HG03457 (cell line): ENCODE results near the gene SHC3.

Experiments
- ATAC-seq: cut with Tn5 transposase; IDR thresholded peaks from one replicate; pipeline ENCODE4 v1.9.1; 2021; ENCODE audit warnings: moderate number of reproducible peaks; ENCODE audit not compliant: unreplicated experiment

SHC3 gene

GRCh38 chr9:89113851-89114250 lies 64.8 kb downstream of the SHC3 start:
- no peak for ATAC-seq

- no peak for ATAC-seq
Observed at GRCh38 chr9:89112243-89112642, 66.4 kb downstream of the SHC3 start.

GRCh38 chr9:89109666-89110065 lies 69.0 kb downstream of the SHC3 start:
- no peak for ATAC-seq

GRCh38 chr9:89107406-89107805 lies 71.2 kb downstream of the SHC3 start:
- no peak for ATAC-seq

- no peak for ATAC-seq
Observed at GRCh38 chr9:89106224-89106851, 72.3 kb downstream of the SHC3 start.

GRCh38 chr9:89104821-89105220 lies 73.8 kb downstream of the SHC3 start:
- no peak for ATAC-seq

GRCh38 chr9:89097219-89097618 lies 81.4 kb downstream of the SHC3 start:
- ATAC-seq = no peak

GRCh38 chr9:89096807-89097206 lies 81.8 kb downstream of the SHC3 start:
- no peak for ATAC-seq

GRCh38 chr9:89095761-89096528 lies 82.7 kb downstream of the SHC3 start:
- no peak for ATAC-seq

- ATAC-seq = no peak
Observed at GRCh38 chr9:89093201-89093975, 85.2 kb downstream of the SHC3 start.

- no peak for ATAC-seq
Observed at GRCh38 chr9:89089176-89089575, 89.4 kb downstream of the SHC3 start.

GRCh38 chr9:89083626-89084025 lies 95.0 kb downstream of the SHC3 start:
- ATAC-seq = no peak

GRCh38 chr9:89080193-89080592 lies 98.4 kb downstream of the SHC3 start:
- no peak for ATAC-seq

GRCh38 chr9:89079391-89079790 lies 99.2 kb downstream of the SHC3 start:
- no peak for ATAC-seq

GRCh38 chr9:89078860-89079259 lies 99.8 kb downstream of the SHC3 start:
- ATAC-seq = no peak

GRCh38 chr9:89078421-89078820 lies 100.2 kb downstream of the SHC3 start:
- ATAC-seq = no peak

GRCh38 chr9:89077519-89077918 lies 101.1 kb downstream of the SHC3 start:
- no peak for ATAC-seq

GRCh38 chr9:89073397-89073796 lies 105.2 kb downstream of the SHC3 start:
- no peak for ATAC-seq

GRCh38 chr9:89071591-89071990 lies 107.0 kb downstream of the SHC3 start:
- ATAC-seq = no peak

GRCh38 chr9:89066835-89067234 lies 111.8 kb downstream of the SHC3 start:
- no peak for ATAC-seq

GRCh38 chr9:89065921-89066320 lies 112.7 kb downstream of the SHC3 start:
- no peak for ATAC-seq

GRCh38 chr9:89060790-89061189 lies 117.8 kb downstream of the SHC3 start:
- no peak for ATAC-seq
